SJSA1 (cell line): Measurements from ENCODE around the gene ENOX2. TPM values are rescaled to one million over a fixed set of nuclear protein-coding genes. Genes with fewer than 3 reads are reported as not detected.
"Not testable (repeated sequence)": the region's sequence is repeated elsewhere in the genome, so short reads cannot be mapped to it uniquely, and the experiment has no call there.

Experiments used
- DNase-seq, 2 experiments: peaks; one replicate each; pipeline ENCODE4 v3.0.0-alpha.2; 2015 to 2020; ENCODE audit warnings: low spot score in 2 of 2, low read depth in 1 of 2
- H3K27ac ChIP-seq: fragments of 250-450 bp; sonication (Bioruptor Pico); 2 replicates; pipeline ENCODE4 v1.5.1; 2020; ENCODE audit warnings: mild to moderate bottlenecking, moderate library complexity
- H3K27me3 ChIP-seq: fragments of 250-450 bp; sonication (Bioruptor Pico); replicated peaks from 2 replicates; pipeline ENCODE4 v1.5.1; 2020; ENCODE audit warnings: mild to moderate bottlenecking, moderate library complexity
- H3K36me3 ChIP-seq: fragments of 250-450 bp; sonication (Bioruptor Pico); 2 replicates; pipeline ENCODE4 v1.5.1; 2020; ENCODE audit warnings: mild to moderate bottlenecking
- H3K4me1 ChIP-seq: fragments of 250-450 bp; sonication (Bioruptor Pico); replicated peaks from 2 replicates; pipeline ENCODE4 v1.6.1; 2021; ENCODE audit warnings: mild to moderate bottlenecking
- H3K4me3 ChIP-seq: fragments of 250-450 bp; sonication (Bioruptor Pico); 2 replicates; pipeline ENCODE4 v1.5.1; 2020; ENCODE audit warnings: mild to moderate bottlenecking
- H3K9me3 ChIP-seq: fragments of 250-450 bp; sonication (Bioruptor Pico); replicated peaks from 2 replicates; pipeline ENCODE4 v1.5.1; 2020; ENCODE audit warnings: mild to moderate bottlenecking
- total RNA-seq: library from RNA; depleted of rRNA; stranded (reverse); fragments of >200 nt; shearing (Covaris generic); gene quantifications from 2 replicates; pipeline ENCODE4 v1.2.3, GENCODE V29; 2014

Gene ENOX2
- total RNA-seq, 1 experiment from 2014 or later: 12.5 TPM

GRCh38 chrX:130741584-130741983 lies 161.4 kb downstream of the ENOX2 start:
- H3K4me1 ChIP-seq: no peaks in the 10 kb centered on the region
- H3K4me3 ChIP-seq: no peak overlapping the region
- H3K27ac ChIP-seq: no peak overlapping the region
- no peaks in the 10 kb centered on the region for H3K36me3 ChIP-seq
- no peak for DNase-seq
- H3K27me3 ChIP-seq: no peaks in the 10 kb centered on the region
- H3K9me3 ChIP-seq: no peaks in the 10 kb centered on the region

GRCh38 chrX:130741151-130741550 lies 161.9 kb downstream of the ENOX2 start:
- no peaks in the 10 kb centered on the region for H3K27me3 ChIP-seq
- H3K4me3 ChIP-seq: no peak overlapping the region
- H3K36me3 ChIP-seq: no peaks in the 10 kb centered on the region
- no peaks in the 10 kb centered on the region for H3K4me1 ChIP-seq
- H3K27ac ChIP-seq: no peak overlapping the region
- DNase-seq: no peak
- no peaks in the 10 kb centered on the region for H3K9me3 ChIP-seq

- Histone ChIP-seq H3K9me3 (no peaks in the 10 kb centered on the region), H3K36me3 (no peaks in the 10 kb centered on the region), H3K4me3 (no peak overlapping the region), H3K27me3 (no peaks in the 10 kb centered on the region), H3K4me1 (no peaks in the 10 kb centered on the region), H3K27ac (no peak overlapping the region)
- no peak for DNase-seq
These were observed 164.3 kb downstream of the ENOX2 start for GRCh38 chrX:130738638-130739195.

GRCh38 chrX:130734713-130735112 lies 168.3 kb downstream of the ENOX2 start:
- no peaks in the 10 kb centered on the region for H3K4me1 ChIP-seq
- no peak for DNase-seq
- no peaks in the 10 kb centered on the region for H3K27me3 ChIP-seq
- no peaks in the 10 kb centered on the region for H3K9me3 ChIP-seq
- no peaks in the 10 kb centered on the region for H3K36me3 ChIP-seq
- H3K4me3 ChIP-seq: no peak overlapping the region
- H3K27ac ChIP-seq: no peak overlapping the region

- Histone ChIP-seq H3K36me3 (no peaks in the 10 kb centered on the region), H3K4me3 (no peak overlapping the region), H3K27me3 (no peaks in the 10 kb centered on the region), H3K4me1 (no peaks in the 10 kb centered on the region), H3K27ac (no peak overlapping the region), H3K9me3 (no peaks in the 10 kb centered on the region)
- no peak for DNase-seq
These were observed 174.8 kb downstream of the ENOX2 start for GRCh38 chrX:130728208-130728607.

- no peak for DNase-seq
These were observed 176.3 kb downstream of the ENOX2 start for GRCh38 chrX:130726661-130727060.

GRCh38 chrX:130725519-130725918 lies 177.5 kb downstream of the ENOX2 start:
- DNase-seq: no peak
- H3K4me3 ChIP-seq: no peak overlapping the region
- no peaks in the 10 kb centered on the region for H3K4me1 ChIP-seq
- no peaks in the 10 kb centered on the region for H3K36me3 ChIP-seq
- no peaks in the 10 kb centered on the region for H3K27me3 ChIP-seq
- H3K9me3 ChIP-seq: no peaks in the 10 kb centered on the region
- no peak overlapping the region for H3K27ac ChIP-seq

More at GRCh38 chrX:130726661-130727060, 176.3 kb downstream of the ENOX2 start:
- H3K27me3 ChIP-seq: no peaks in the 10 kb centered on the region
- no peaks in the 10 kb centered on the region for H3K4me1 ChIP-seq
- H3K4me3 ChIP-seq: no peak overlapping the region
- no peak overlapping the region for H3K27ac ChIP-seq
- H3K9me3 ChIP-seq: no peaks in the 10 kb centered on the region
- H3K36me3 ChIP-seq: no peaks in the 10 kb centered on the region

- Histone ChIP-seq H3K4me3 (no peak overlapping the region), H3K27ac (no peak overlapping the region)
- DNase-seq: no peak
These were observed 183.6 kb downstream of the ENOX2 start for GRCh38 chrX:130719413-130719812.

GRCh38 chrX:130718137-130718536 lies 184.9 kb downstream of the ENOX2 start:
- DNase-seq: no peak
- H3K27me3 ChIP-seq: no peaks in the 10 kb centered on the region
- no peak overlapping the region for H3K27ac ChIP-seq
- H3K4me1 ChIP-seq: no peaks in the 10 kb centered on the region
- H3K4me3 ChIP-seq: no peak overlapping the region
- no peaks in the 10 kb centered on the region for H3K9me3 ChIP-seq
- H3K36me3 ChIP-seq: no peaks in the 10 kb centered on the region

More at GRCh38 chrX:130719413-130719812, 183.6 kb downstream of the ENOX2 start:
- H3K27me3 ChIP-seq: no peaks in the 10 kb centered on the region
- H3K4me1 ChIP-seq: no peaks in the 10 kb centered on the region
- no peaks in the 10 kb centered on the region for H3K9me3 ChIP-seq
- no peaks in the 10 kb centered on the region for H3K36me3 ChIP-seq

- Histone ChIP-seq H3K4me1 (no peaks in the 10 kb centered on the region), H3K36me3 (no peaks in the 10 kb centered on the region), H3K4me3 (no peak overlapping the region), H3K9me3 (no peaks in the 10 kb centered on the region), H3K27me3 (no peaks in the 10 kb centered on the region), H3K27ac (no peak overlapping the region)
- DNase-seq: no peak
These were observed 186.1 kb downstream of the ENOX2 start for GRCh38 chrX:130716781-130717413.

- Histone ChIP-seq H3K4me1 (no peaks in the 10 kb centered on the region), H3K27me3 (no peaks in the 10 kb centered on the region), H3K36me3 (no peaks in the 10 kb centered on the region), H3K4me3 (no peak overlapping the region), H3K27ac (no peak overlapping the region), H3K9me3 (no peaks in the 10 kb centered on the region)
- DNase-seq: no peak
These were observed 186.7 kb downstream of the ENOX2 start for GRCh38 chrX:130716346-130716745.

- peak in 1 of 2 experiments; percentile 2 for DNase-seq
- no peaks in the 10 kb centered on the region for H3K4me1 ChIP-seq
- H3K9me3 ChIP-seq: no peaks in the 10 kb centered on the region
- no peak overlapping the region for H3K4me3 ChIP-seq
- no peak overlapping the region for H3K27ac ChIP-seq
- no peaks in the 10 kb centered on the region for H3K36me3 ChIP-seq
- H3K27me3 ChIP-seq: no peaks in the 10 kb centered on the region
These were observed 187.7 kb downstream of the ENOX2 start for GRCh38 chrX:130715299-130715698.

GRCh38 chrX:130714665-130715064 lies 188.3 kb downstream of the ENOX2 start:
- Histone ChIP-seq H3K4me3 (no peak overlapping the region), H3K9me3 (no peaks in the 10 kb centered on the region), H3K27me3 (no peaks in the 10 kb centered on the region), H3K36me3 (no peaks in the 10 kb centered on the region), H3K4me1 (no peaks in the 10 kb centered on the region), H3K27ac (no peak overlapping the region)
- no peak for DNase-seq

GRCh38 chrX:130714135-130714534 lies 188.9 kb downstream of the ENOX2 start:
- H3K4me1 ChIP-seq: no peaks in the 10 kb centered on the region

GRCh38 chrX:130709178-130709577 lies 193.8 kb downstream of the ENOX2 start:
- H3K27me3 ChIP-seq, H3K9me3 ChIP-seq, H3K4me1 ChIP-seq, H3K27ac ChIP-seq, H3K4me3 ChIP-seq, H3K36me3 ChIP-seq, DNase-seq: not testable (repeated sequence)

More at GRCh38 chrX:130714135-130714534, 188.9 kb downstream of the ENOX2 start:
- H3K36me3 ChIP-seq: no peaks in the 10 kb centered on the region
- H3K4me3 ChIP-seq: no peak overlapping the region
- DNase-seq: no peak
- H3K27ac ChIP-seq: no peak overlapping the region
- no peaks in the 10 kb centered on the region for H3K9me3 ChIP-seq
- H3K27me3 ChIP-seq: no peaks in the 10 kb centered on the region
